Measurements from ENCODE around the gene KDELR3. TPM values are rescaled to one million over a fixed set of nuclear protein-coding genes. Genes with fewer than 3 reads are reported as not detected.

Gene KDELR3
- total and polyA plus RNA-seq, 2 experiments from 2014 or later = 5.6 to 5.7 TPM

GRCh38 chr22:38524429-38524828 lies 56.5 kb downstream of the KDELR3 start:
- no peaks in the 10 kb centered on the region for H3K9me3 Mint-ChIP-seq
- no peaks in the 10 kb centered on the region for H3K36me3 ChIP-seq (ENCODE audit: insufficient read depth)
- H2AFZ ChIP-seq = no peak overlapping the region
- H3K27me3 ChIP-seq (ENCODE audit: insufficient read depth) = no peaks in the 10 kb centered on the region
- no peaks in the 10 kb centered on the region for H3K79me2 ChIP-seq (replicated peaks; ENCODE audit: insufficient read depth)
- no peak overlapping the region for H3K4me2 ChIP-seq
- H3K4me1 Mint-ChIP-seq = no peaks in the 10 kb centered on the region
- DNase-seq (ENCODE audit: low spot score) (no peak), ATAC-seq (no peak)
- no peaks in the 10 kb centered on the region for H3K36me3 Mint-ChIP-seq (ENCODE audit: low read depth)
- H3K9me2 ChIP-seq (ENCODE audit: insufficient read depth) = no peaks in the 10 kb centered on the region
- no peak overlapping the region for H3K27ac Mint-ChIP-seq
- no peaks in the 10 kb centered on the region for H4K20me1 ChIP-seq (replicated peaks; ENCODE audit: insufficient read depth)
- H3F3A ChIP-seq (replicated peaks; ENCODE audit: low read depth) = no peaks in the 10 kb centered on the region
- TF ChIP-seq STAT1 (IDR thresholded peaks at IDR 0.05; ENCODE audit: unreplicated experiment) (no peak), NANOG (IDR thresholded peaks at IDR 0.05; ENCODE audit: borderline replicate concordance) (no peak), EZH2 (IDR thresholded peaks at IDR 0.05; ENCODE audit: low read depth, unreplicated experiment) (no peak), CREB1 (CRISPR knock-in tag; IDR thresholded peaks at IDR 0.05; ENCODE audit: low read depth) (no peak), JUNB (IDR thresholded peaks at IDR 0.05; ENCODE audit: unreplicated experiment) (no peak), ZNF114 (CRISPR knock-in tag; IDR thresholded peaks at IDR 0.05) (no peak), POLR2AphosphoS5 (IDR thresholded peaks at IDR 0.05; ENCODE audit: low read depth) (no peak), EZH2phosphoT487 (IDR thresholded peaks at IDR 0.05; ENCODE audit: unreplicated experiment) (no peak), ZNF462 (CRISPR knock-in tag; IDR thresholded peaks at IDR 0.05) (no peak), ZNF331 (CRISPR knock-in tag; IDR thresholded peaks at IDR 0.05; ENCODE audit: low read depth) (no peak)
- TF ChIP-seq, protein P1, sequence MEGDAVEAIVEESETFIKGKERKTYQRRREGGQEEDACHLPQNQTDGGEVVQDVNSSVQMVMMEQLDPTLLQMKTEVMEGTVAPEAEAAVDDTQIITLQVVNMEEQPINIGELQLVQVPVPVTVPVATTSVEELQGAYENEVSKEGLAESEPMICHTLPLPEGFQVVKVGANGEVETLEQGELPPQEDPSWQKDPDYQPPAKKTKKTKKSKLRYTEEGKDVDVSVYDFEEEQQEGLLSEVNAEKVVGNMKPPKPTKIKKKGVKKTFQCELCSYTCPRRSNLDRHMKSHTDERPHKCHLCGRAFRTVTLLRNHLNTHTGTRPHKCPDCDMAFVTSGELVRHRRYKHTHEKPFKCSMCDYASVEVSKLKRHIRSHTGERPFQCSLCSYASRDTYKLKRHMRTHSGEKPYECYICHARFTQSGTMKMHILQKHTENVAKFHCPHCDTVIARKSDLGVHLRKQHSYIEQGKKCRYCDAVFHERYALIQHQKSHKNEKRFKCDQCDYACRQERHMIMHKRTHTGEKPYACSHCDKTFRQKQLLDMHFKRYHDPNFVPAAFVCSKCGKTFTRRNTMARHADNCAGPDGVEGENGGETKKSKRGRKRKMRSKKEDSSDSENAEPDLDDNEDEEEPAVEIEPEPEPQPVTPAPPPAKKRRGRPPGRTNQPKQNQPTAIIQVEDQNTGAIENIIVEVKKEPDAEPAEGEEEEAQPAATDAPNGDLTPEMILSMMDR (conservative IDR thresholded peaks at IDR 0.05; ENCODE audit: low read depth in 2 of 2) = no peak
- TF ChIP-seq, protein P2, sequence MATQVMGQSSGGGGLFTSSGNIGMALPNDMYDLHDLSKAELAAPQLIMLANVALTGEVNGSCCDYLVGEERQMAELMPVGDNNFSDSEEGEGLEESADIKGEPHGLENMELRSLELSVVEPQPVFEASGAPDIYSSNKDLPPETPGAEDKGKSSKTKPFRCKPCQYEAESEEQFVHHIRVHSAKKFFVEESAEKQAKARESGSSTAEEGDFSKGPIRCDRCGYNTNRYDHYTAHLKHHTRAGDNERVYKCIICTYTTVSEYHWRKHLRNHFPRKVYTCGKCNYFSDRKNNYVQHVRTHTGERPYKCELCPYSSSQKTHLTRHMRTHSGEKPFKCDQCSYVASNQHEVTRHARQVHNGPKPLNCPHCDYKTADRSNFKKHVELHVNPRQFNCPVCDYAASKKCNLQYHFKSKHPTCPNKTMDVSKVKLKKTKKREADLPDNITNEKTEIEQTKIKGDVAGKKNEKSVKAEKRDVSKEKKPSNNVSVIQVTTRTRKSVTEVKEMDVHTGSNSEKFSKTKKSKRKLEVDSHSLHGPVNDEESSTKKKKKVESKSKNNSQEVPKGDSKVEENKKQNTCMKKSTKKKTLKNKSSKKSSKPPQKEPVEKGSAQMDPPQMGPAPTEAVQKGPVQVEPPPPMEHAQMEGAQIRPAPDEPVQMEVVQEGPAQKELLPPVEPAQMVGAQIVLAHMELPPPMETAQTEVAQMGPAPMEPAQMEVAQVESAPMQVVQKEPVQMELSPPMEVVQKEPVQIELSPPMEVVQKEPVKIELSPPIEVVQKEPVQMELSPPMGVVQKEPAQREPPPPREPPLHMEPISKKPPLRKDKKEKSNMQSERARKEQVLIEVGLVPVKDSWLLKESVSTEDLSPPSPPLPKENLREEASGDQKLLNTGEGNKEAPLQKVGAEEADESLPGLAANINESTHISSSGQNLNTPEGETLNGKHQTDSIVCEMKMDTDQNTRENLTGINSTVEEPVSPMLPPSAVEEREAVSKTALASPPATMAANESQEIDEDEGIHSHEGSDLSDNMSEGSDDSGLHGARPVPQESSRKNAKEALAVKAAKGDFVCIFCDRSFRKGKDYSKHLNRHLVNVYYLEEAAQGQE (IDR thresholded peaks at IDR 0.05; ENCODE audit: unreplicated experiment) = no peak
- TF ChIP-seq, protein P3, sequence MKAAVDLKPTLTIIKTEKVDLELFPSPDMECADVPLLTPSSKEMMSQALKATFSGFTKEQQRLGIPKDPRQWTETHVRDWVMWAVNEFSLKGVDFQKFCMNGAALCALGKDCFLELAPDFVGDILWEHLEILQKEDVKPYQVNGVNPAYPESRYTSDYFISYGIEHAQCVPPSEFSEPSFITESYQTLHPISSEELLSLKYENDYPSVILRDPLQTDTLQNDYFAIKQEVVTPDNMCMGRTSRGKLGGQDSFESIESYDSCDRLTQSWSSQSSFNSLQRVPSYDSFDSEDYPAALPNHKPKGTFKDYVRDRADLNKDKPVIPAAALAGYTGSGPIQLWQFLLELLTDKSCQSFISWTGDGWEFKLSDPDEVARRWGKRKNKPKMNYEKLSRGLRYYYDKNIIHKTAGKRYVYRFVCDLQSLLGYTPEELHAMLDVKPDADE (IDR thresholded peaks at IDR 0.05) = no peak
- H3K27ac ChIP-seq (ENCODE audit: low read depth) = no peak overlapping the region
- H3K4me1 ChIP-seq (ENCODE audit: insufficient read depth) = no peaks in the 10 kb centered on the region
- no peak overlapping the region for H3K4me3 Mint-ChIP-seq
- peaks cover 2% of the 10 kb centered on the region for H3K27me3 Mint-ChIP-seq (ENCODE audit: insufficient read depth, low read depth, poor library complexity)
- no peak overlapping the region for H3K4me3 ChIP-seq
